Stimulated activated CD4-positive, alpha-beta T cell treated with anti-CD3 and anti-CD28 coated beads, TNF-alpha, amount 100 ng/mL, for 48 hours (primary cell): ENCODE data around the gene NEK2.
"Not testable (repeated sequence)": the region's sequence is repeated elsewhere in the genome, so short reads cannot be mapped to it uniquely, and the experiment has no call there.

ENCODE experiments used
- DNase-seq, 3 donors: peaks; one replicate each; pipeline ENCODE4 v3.0.0-alpha.2; 2020; ENCODE audit warnings: low read depth in 3 of 3

NEK2 gene

GRCh38 chr1:211695135-211695816 is 19.9 kb upstream of the NEK2 start:
- DNase-seq = no peak

- not testable (repeated sequence) for DNase-seq
Observed at GRCh38 chr1:211693911-211694310, 18.5 kb upstream of the NEK2 start.

- DNase-seq = no peak
Observed at GRCh38 chr1:211688421-211688820, 13.0 kb upstream of the NEK2 start.

GRCh38 chr1:211687462-211688215 is 12.2 kb upstream of the NEK2 start:
- DNase-seq = no peak

- no peak for DNase-seq
Observed at GRCh38 chr1:211685823-211686222, 10.4 kb upstream of the NEK2 start.

GRCh38 chr1:211684791-211685190 is 9.4 kb upstream of the NEK2 start:
- no peak for DNase-seq

GRCh38 chr1:211684331-211684730 is 8.9 kb upstream of the NEK2 start:
- DNase-seq = no peak

- DNase-seq = no peak
Observed at GRCh38 chr1:211683396-211684297, 8.2 kb upstream of the NEK2 start.

- not testable (repeated sequence) for DNase-seq
Observed at GRCh38 chr1:211682186-211682585, 6.8 kb upstream of the NEK2 start.

GRCh38 chr1:211680752-211681327 is 5.4 kb upstream of the NEK2 start:
- DNase-seq = peak; percentile 41 to 66 (median 47)

GRCh38 chr1:211677659-211678058 is 2.2 kb upstream of the NEK2 start:
- no peak for DNase-seq

- DNase-seq = no peak
Observed at GRCh38 chr1:211676761-211677160, 1.3 kb upstream of the NEK2 start.

- no peak for DNase-seq
Observed at GRCh38 chr1:211676106-211676583, 724 bp upstream of the NEK2 start.

- DNase-seq = no peak
Observed at GRCh38 chr1:211667065-211667617, 8.3 kb downstream of the NEK2 start.

- DNase-seq = no peak
Observed at GRCh38 chr1:211660718-211661222, 14.7 kb downstream of the NEK2 start.

- no peak for DNase-seq
Observed at GRCh38 chr1:211656728-211657127, 18.7 kb downstream of the NEK2 start.

- DNase-seq = peak; percentile 67 to 77 (median 70)
Observed at GRCh38 chr1:211654838-211655787, 20.3 kb downstream of the NEK2 start.

GRCh38 chr1:211653959-211654496 is 21.4 kb downstream of the NEK2 start:
- no peak for DNase-seq

- DNase-seq = no peak
Observed at GRCh38 chr1:211653293-211653692, 22.1 kb downstream of the NEK2 start.

- no peak for DNase-seq
Observed at GRCh38 chr1:211652371-211652770, 23.1 kb downstream of the NEK2 start.
